Type B pancreatic cell (in vitro differentiated cells): ENCODE results near the gene SLC6A1. TPM values are rescaled to one million over a fixed set of nuclear protein-coding genes. Genes with fewer than 3 reads are reported as not detected.

Experiments used
- DNase-seq: peaks from one replicate; pipeline ENCODE4 v3.0.0; 2021; ENCODE audit warnings: mixed read lengths; ENCODE audit not compliant: unreplicated experiment; ENCODE audit errors: extremely low spot score
- H3K27ac Mint-ChIP-seq: 2 replicates; pipeline ENCODE4 v1.8.0; 2021; ENCODE audit warnings: mild to moderate bottlenecking, mixed read lengths
- H3K27me3 Mint-ChIP-seq: 2 replicates; pipeline ENCODE4 v1.8.0; 2021; ENCODE audit warnings: mixed read lengths
- H3K36me3 Mint-ChIP-seq: 2 replicates; pipeline ENCODE4 v1.8.0; 2021; ENCODE audit warnings: mixed read lengths
- H3K4me1 Mint-ChIP-seq: one replicate; pipeline ENCODE4 v1.8.0; 2021; ENCODE audit warnings: mixed read lengths; ENCODE audit not compliant: unreplicated experiment
- H3K4me3 Mint-ChIP-seq: 2 replicates; pipeline ENCODE4 v1.8.0; 2021; ENCODE audit warnings: mild to moderate bottlenecking, mixed read lengths
- H3K9me3 Mint-ChIP-seq: 2 replicates; pipeline ENCODE4 v1.8.0; 2021; ENCODE audit warnings: mixed read lengths
- CTCF ChIP-seq: fragments of 200-600 bp; sonication (generic); conservative IDR thresholded peaks from 2 replicates; pipeline ENCODE4 v1.5.0; 2021; ENCODE audit warnings: antibody characterized with exemption, mild to moderate bottlenecking
- total RNA-seq: library from RNA; stranded (reverse); gene quantifications from 2 replicates; pipeline ENCODE4 v1.2.1, GENCODE V29; 2021; ENCODE audit warnings: low replicate concordance

Gene SLC6A1
- total RNA-seq, 1 donor from 2014 or later = 6.3 TPM

GRCh38 chr3:10955711-10956453 is 36.7 kb upstream of the SLC6A1 start:
- Mint-ChIP-seq H3K4me1 (no peaks in the 10 kb centered on the region), H3K4me3 (no peak overlapping the region), H3K27me3 (peaks cover 52% of the 10 kb centered on the region), H3K27ac (no peak overlapping the region), H3K9me3 (no peaks in the 10 kb centered on the region), H3K36me3 (no peaks in the 10 kb centered on the region)
- no peak for DNase-seq
- no peak for TF ChIP-seq CTCF

GRCh38 chr3:10956531-10956930 is 36.0 kb upstream of the SLC6A1 start:
- Mint-ChIP-seq H3K4me3 (no peak overlapping the region), H3K9me3 (no peaks in the 10 kb centered on the region), H3K4me1 (no peaks in the 10 kb centered on the region), H3K27me3 (peaks cover 51% of the 10 kb centered on the region), H3K27ac (no peak overlapping the region), H3K36me3 (no peaks in the 10 kb centered on the region)
- TF ChIP-seq CTCF = no peak
- no peak for DNase-seq

- Mint-ChIP-seq H3K27me3 (peaks cover 52% of the 10 kb centered on the region), H3K4me3 (no peak overlapping the region), H3K27ac (no peak overlapping the region), H3K36me3 (no peaks in the 10 kb centered on the region), H3K9me3 (no peaks in the 10 kb centered on the region), H3K4me1 (no peaks in the 10 kb centered on the region)
- TF ChIP-seq CTCF = no peak
- no peak for DNase-seq
Observed at GRCh38 chr3:10956986-10957385, 35.6 kb upstream of the SLC6A1 start.

- Mint-ChIP-seq H3K36me3 (no peaks in the 10 kb centered on the region), H3K4me1 (no peaks in the 10 kb centered on the region), H3K9me3 (no peaks in the 10 kb centered on the region), H3K27ac (no peak overlapping the region), H3K4me3 (no peak overlapping the region), H3K27me3 (peaks cover 62% of the 10 kb centered on the region)
- TF ChIP-seq CTCF = no peak
- DNase-seq = no peak
Observed at GRCh38 chr3:10957976-10958749, 34.4 kb upstream of the SLC6A1 start.

GRCh38 chr3:10960255-10960654 is 32.3 kb upstream of the SLC6A1 start:
- no peak overlapping the region for H3K27ac Mint-ChIP-seq
- no peak overlapping the region for H3K4me3 Mint-ChIP-seq

More at GRCh38 chr3:10960255-10960654, 32.3 kb upstream of the SLC6A1 start:
- H3K9me3 Mint-ChIP-seq = peaks cover 5% of the 10 kb centered on the region
- peaks cover 61% of the 10 kb centered on the region for H3K27me3 Mint-ChIP-seq
- no peak for DNase-seq
- H3K36me3 Mint-ChIP-seq = no peaks in the 10 kb centered on the region
- TF ChIP-seq CTCF = no peak
- H3K4me1 Mint-ChIP-seq = no peaks in the 10 kb centered on the region
